ENCODE results near the gene GPHA2.
"Not testable (repeated sequence)": the region's sequence is repeated elsewhere in the genome, so short reads cannot be mapped to it uniquely, and the experiment has no call there.

GPHA2 gene, protein sequence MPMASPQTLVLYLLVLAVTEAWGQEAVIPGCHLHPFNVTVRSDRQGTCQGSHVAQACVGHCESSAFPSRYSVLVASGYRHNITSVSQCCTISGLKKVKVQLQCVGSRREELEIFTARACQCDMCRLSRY

DNA sequence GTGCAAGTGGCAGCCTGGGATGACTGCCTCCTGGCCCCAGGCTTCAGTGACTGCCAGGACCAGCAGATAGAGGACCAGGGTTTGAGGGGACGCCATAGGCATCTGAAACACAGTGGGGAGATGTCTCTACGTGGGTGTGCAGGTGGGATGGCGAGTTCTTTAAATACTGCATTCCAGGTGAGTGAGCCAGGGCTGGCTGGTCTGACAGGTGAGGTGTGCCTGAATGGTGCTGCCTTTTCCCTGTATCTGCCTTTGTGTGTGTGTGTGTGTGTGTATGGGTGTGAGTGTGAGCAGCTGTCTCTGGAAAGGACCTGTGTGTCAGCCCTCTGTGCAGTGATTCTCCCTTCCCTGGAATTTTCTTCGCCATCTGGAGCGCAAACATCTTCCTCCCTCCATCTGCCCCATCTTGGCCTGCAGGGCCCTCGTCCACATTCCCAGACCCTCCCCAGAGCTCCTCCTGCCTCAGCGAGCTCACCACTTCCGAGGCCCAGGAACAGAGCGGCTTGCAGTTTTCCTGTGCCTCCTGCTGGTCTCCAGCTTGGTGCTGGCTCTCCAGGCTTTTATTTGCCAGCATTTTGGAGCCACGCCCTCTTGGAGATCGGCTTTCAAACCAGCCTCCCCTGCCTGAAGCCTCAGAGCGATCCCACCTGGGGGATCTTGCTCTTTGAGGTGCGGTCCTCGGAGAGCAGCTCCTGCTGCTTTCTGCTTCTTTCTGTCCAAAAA, at the start of gene GPHA2:
TSS of gene GPHA2 (minus strand) at position 535 of the 723 bp plus-strand sequence. CDS start at position 102, 433 bp downstream.
- peak; percentile 86 for DNase-seq (ENCODE audit: low spot score)

GRCh38 chr11:64983339-64983738, 47.6 kb upstream of the GPHA2 start:
- DNase-seq (ENCODE audit: low spot score), result not testable (repeated sequence)

DNA sequence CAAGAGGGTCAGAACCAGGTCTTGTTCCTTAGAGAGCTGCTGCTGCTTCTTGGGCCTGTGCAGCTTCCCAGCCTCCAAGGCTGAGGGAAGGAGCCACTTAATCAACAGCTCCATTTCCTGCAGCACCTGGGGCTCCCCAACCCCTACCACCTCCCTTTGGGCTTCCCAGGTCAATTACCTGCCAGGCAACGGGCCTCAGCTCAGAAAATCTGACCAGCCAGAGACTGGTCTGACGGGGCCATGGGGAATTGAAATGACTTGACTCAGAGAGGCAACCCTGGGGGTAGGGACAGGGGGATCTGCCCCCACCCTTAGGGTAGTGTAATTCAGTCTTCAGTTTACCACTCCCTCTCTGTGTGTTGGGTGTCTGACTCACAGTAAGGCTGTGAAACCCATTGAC, 41.0 kb upstream of the GPHA2 start:
- no peak for DNase-seq (ENCODE audit: low spot score)

DNA sequence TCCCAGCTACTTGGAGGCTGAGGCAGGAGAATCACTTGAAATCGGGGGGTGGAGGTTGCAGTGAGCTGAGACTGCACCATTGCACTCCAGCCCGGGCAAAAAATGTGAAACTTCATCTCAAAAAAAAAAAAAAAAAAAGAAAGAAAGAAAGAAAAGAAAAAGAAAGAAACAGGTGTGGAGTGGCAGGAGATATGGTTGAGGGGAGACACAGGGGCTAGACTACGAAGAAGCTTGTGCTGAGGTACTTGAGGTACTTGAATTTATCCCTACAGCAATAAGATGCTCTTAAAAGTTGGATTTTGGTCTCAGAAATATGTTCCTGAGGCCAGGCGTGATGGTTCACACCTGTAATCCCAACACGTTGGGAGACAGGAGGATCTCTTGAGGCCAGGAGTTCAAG, 38.4 kb upstream of the GPHA2 start:
- no peak for DNase-seq (ENCODE audit: low spot score)

- DNase-seq (ENCODE audit: low spot score), result peak; percentile 52
Observed at GRCh38 chr11:64971421-64972233, 35.9 kb upstream of the GPHA2 start, which contains the start of gene MAJIN. Gene MAJIN, minus strand, starts transcription at chr11:64972108. Its CDS starts 12,703 bp downstream, at chr11:64959405.

DNA sequence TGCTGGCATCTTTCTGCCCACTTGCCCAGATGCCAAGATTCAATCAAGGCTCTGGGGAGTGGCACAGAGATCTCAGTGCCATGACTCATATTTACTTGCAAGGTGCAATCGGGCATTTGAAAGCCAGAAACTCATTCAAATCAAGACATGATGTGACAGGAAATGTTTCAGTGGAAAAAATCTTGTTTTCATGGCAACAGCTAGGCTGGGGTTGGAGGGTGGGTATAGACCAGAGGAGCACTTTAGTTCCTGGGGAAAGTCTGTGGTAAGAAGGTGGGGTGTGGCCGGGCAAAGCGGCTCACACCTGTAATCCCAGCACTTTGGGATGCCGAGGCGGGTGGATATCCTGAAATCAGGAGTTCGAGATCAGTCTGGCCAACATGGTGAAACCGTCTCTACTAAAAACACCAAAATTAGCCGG, 35.0 kb upstream of the GPHA2 start:
- no peak for DNase-seq (ENCODE audit: low spot score)

GRCh38 chr11:64969209-64969608, 33.5 kb upstream of the GPHA2 start:
- DNase-seq (ENCODE audit: low spot score), result no peak

DNA sequence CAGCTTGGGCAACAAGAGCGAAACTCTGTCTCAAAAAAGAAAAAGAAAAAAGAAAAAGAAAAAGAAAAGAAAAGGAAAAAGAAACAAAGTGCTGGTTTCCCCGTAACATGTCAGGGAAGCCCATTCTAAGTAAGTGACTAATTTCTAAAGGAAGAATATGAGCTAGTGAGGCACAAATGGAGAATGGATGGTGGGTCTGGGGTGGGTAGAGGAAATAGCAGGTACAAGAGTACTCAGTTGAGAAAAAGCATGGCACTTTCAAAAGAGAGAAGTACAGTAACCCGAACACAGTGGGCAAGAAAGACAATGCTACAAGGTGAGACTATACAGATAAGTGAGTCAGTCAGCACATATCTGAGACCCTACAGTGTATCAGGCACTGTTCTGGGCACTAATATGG, 31.7 kb upstream of the GPHA2 start:
- DNase-seq (ENCODE audit: low spot score), result no peak

DNA sequence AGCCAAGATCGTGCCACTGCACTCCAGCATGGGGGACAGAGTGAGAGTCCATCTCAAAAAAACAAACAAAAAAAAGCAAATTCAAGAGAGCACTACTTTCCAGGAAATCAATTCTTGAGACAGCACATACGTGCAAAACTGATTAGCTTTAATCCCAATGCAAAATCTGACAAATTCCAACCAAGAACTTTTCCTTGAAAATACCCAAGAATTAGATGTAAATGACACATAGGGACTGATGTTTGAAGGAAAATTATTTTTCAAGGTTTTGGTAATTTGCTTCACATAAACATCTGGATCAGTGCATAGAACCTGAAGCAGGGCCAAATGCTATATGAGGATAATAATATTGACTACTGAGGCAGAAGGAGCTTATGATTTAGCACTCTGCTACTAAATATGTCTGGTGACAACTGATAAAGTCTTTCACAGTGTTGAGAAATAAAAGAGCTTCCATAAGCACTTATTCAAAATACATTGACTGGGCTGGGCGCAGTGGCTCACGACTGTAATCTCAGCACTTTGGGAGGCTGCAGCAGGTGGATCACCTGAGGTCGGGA, 27.5 kb upstream of the GPHA2 start:
- DNase-seq (ENCODE audit: low spot score), result no peak

GRCh38 chr11:64960719-64961118, 25.0 kb upstream of the GPHA2 start:
- DNase-seq (ENCODE audit: low spot score), result no peak

- DNase-seq (ENCODE audit: low spot score), result no peak
Observed at GRCh38 chr11:64959498-64959897, 23.8 kb upstream of the GPHA2 start.

GRCh38 chr11:64954201-64954600, 18.5 kb upstream of the GPHA2 start:
- no peak for DNase-seq (ENCODE audit: low spot score)

GRCh38 chr11:64951529-64951928, 15.8 kb upstream of the GPHA2 start:
- no peak for DNase-seq (ENCODE audit: low spot score)

DNA sequence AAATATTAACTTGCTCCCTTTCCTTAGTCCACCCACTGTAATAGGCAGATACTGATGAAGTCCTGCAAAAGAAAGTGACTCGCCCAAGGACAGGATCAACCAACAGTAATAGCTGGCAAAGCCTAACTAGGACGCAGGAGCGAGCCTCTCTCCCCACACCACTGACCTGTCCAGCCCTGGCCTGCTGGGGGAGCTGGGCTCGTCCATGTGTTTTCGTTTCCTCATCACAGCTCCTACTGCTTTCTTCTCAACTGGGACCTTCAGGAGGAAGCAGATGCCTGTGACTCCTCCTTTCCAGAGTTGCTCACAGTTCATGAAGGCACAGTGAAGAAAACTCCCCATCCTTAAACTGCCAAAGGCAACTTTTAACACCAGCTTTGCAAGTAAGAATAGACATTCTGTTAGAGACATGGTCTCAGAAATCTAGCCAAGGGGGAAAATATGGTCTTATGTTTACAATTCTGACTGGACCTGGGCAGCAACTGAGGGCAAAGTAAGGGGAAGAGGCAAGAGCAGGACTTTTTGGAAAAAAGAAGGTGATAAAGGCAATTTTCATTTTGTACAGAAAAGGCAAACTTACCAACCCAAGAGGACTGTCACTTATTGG, 11.6 kb upstream of the GPHA2 start:
- no peak for DNase-seq (ENCODE audit: low spot score)

DNA sequence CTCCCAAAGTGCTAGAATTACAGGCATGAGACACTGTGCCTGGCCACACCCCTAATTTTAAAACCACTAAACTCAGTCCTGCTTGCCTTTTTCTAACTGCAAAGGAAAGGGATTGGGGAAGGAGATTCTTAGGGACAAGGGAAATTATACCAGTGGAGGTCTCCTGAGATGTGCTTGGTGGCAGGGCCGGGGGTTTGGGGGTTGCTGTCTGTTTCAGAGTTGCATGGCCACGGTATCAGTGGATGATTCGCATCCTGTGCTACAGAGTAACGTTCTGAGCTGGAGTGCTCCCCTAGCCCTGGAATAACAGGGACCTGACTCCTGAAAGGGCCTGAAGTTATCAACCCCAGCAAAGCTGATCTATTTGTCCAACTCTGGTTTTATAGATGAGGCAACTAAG, 846 bp upstream of the GPHA2 start:
- DNase-seq (ENCODE audit: low spot score), result no peak

- no peak for DNase-seq (ENCODE audit: low spot score)
Observed at GRCh38 chr11:64934682-64935358, 873 bp downstream of the GPHA2 start.

DNA sequence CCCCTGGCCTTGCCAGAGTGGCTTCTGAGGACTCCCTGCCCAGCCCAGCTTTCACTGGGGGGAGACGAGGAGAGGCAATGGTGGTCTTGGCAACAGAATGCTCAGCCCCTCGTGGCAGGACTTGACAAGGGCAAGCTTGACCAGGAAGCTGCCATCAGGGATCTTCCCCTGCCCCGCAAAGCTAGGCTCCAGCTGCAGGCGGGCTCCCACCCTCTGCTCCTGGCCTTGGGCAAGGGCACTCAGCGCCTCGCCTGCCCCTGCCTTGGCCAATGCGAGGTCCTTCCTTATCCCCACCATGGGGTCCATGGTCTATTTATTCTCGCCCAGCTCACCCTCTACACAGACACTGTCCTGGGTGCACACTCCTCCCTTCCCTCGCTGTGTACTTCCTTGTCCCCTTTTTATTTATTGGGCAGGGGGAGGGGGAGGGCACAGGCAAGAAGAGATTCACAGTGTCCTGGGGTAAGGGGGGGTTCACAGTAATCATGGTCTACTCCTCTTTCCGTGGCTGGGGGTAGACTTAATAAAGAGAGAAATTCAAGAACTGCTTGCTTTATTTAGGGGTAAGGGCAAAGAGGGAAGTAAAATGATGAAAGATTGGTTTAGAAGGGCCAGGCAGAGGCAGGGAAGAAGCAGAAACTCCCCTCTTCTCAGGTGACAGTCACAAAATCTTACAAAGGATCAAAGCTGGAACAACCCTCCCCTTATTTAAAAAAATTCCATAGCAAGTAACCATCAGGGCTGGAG, 1.6 kb downstream of the GPHA2 start:
- no peak for DNase-seq (ENCODE audit: low spot score)

GRCh38 chr11:64933213-64933934, 2.3 kb downstream of the GPHA2 start:
- DNase-seq (ENCODE audit: low spot score), result no peak

DNA sequence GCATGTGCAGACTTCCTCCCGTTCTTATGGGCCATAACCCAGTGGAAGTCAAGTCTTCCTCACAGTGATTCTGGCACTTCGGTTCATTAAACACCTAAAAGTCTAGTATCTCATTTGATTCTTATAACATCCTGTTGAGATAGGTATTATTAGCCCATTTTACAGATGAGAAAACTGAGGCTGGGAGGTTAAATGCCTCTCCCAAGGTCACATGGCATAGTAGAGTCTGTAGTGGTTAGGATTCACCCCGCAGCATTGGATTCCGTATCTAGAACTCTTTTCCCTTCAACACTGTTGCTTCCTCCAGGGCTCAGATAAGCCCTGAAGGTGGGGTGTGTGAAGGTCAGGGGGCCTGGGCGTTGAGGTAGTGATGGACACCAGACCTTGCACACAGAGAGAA, 3.4 kb downstream of the GPHA2 start:
- DNase-seq (ENCODE audit: low spot score), result no peak

DNA sequence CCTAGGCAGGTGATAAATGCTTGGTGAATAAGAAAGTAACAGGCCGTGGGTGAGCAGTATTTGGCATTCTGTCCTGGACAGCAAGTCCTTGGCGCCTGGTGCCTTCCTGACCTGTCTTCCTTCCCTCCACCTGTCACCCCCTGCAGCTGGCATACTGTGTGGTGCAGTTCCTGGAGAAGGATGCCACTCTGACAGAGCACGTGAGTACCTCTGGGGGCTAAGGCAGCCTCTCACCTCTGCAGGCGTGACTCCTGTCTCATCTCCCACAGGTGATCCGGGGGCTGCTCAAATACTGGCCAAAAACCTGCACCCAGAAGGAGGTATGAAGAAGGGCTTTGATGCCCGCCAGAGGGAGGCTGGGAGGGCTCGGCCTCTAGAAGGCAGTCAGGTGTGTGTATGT, 4.4 kb downstream of the GPHA2 start:
- DNase-seq (ENCODE audit: low spot score), result no peak
